Dermis blood vessel endothelial cell (primary cell): ENCODE results near the gene LTB. TPM values are rescaled to one million over a fixed set of nuclear protein-coding genes. Genes with fewer than 3 reads are reported as not detected.

ENCODE experiments used
- DNase-seq: peaks from one replicate; pipeline ENCODE4 v3.0.0; 2010
- total RNA-seq: library from RNA; depleted of rRNA; stranded (reverse); fragments of >200 nt; gene quantifications from 2 replicates; pipeline ENCODE4 v1.2.3, GENCODE V29; 2014

LTB gene
- total RNA-seq, 1 donor from 2014 or later = 30.5 TPM

- no peak for DNase-seq
These were observed 6.8 kb downstream of the LTB start, which contains the start of gene TNF for GRCh38 chr6:31575335-31575901. Gene TNF (plus strand): TSS chr6:31575565. CDS start chr6:31575742, 177 bp downstream.

GRCh38 chr6:31574106-31575061 lies 7.8 kb downstream of the LTB start:
- no peak for DNase-seq

GRCh38 chr6:31573239-31574105 lies 8.8 kb downstream of the LTB start:
- no peak for DNase-seq

- DNase-seq = no peak
These were observed 9.9 kb downstream of the LTB start, which contains the start of gene LTA for GRCh38 chr6:31572041-31572911. Gene LTA (plus strand): TSS chr6:31572289. CDS start chr6:31572743, 454 bp downstream.

GRCh38 chr6:31569861-31570536 lies 12.2 kb downstream of the LTB start:
- DNase-seq = no peak

GRCh38 chr6:31568537-31568961 lies 13.7 kb downstream of the LTB start:
- no peak for DNase-seq

GRCh38 chr6:31567531-31568370 lies 14.5 kb downstream of the LTB start:
- no peak for DNase-seq

- DNase-seq = no peak
These were observed 21.5 kb downstream of the LTB start for GRCh38 chr6:31560697-31561058.

- DNase-seq = peak; percentile 99
These were observed 22.1 kb downstream of the LTB start for GRCh38 chr6:31559958-31560696.

- no peak for DNase-seq
These were observed 22.6 kb downstream of the LTB start for GRCh38 chr6:31559606-31559957.

- DNase-seq = peak; percentile 56
These were observed 23.4 kb downstream of the LTB start for GRCh38 chr6:31558631-31559500.

GRCh38 chr6:31558318-31558625 lies 24.0 kb downstream of the LTB start:
- no peak for DNase-seq

- peak; percentile 50 for DNase-seq
These were observed 24.5 kb downstream of the LTB start for GRCh38 chr6:31557443-31558317.

- no peak for DNase-seq
These were observed 25.9 kb downstream of the LTB start for GRCh38 chr6:31556307-31556706.

GRCh38 chr6:31551371-31551770 lies 30.9 kb downstream of the LTB start:
- peak; percentile 92 for DNase-seq

- no peak for DNase-seq
These were observed 33.7 kb downstream of the LTB start for GRCh38 chr6:31548544-31548873.

GRCh38 chr6:31547727-31548543 lies 34.3 kb downstream of the LTB start:
- DNase-seq = no peak
